Immature natural killer cell (primary cell): Measurements from ENCODE around the gene TMEM131. TPM values are rescaled to one million over a fixed set of nuclear protein-coding genes. Genes with fewer than 3 reads are reported as not detected.
A peak's percentile ranks its signal among the peaks of the same experiment; 100 is the strongest.
"Not testable (repeated sequence)": the region's sequence is repeated elsewhere in the genome, so short reads cannot be mapped to it uniquely, and the experiment has no call there.

Source experiments
- DNase-seq, 3 donors: peaks; one replicate each; pipeline ENCODE4 v3.0.0; 2022; ENCODE audit warnings: mixed read lengths in 1 of 3
- H3K27ac Mint-ChIP-seq, 6 donors: one replicate each; pipeline ENCODE4 v1.8.0; 2020; ENCODE audit warnings: mixed read lengths in 6 of 6, mild to moderate bottlenecking in 5 of 6, inconsistent platforms in 4 of 6, moderate library complexity in 3 of 6
- H3K27me3 Mint-ChIP-seq, 3 donors: one replicate each; pipeline ENCODE4 v1.8.0; 2020 to 2021; ENCODE audit warnings: low read depth in 3 of 3, mild to moderate bottlenecking in 3 of 3, mixed read lengths in 3 of 3, moderate library complexity in 3 of 3, inconsistent platforms in 1 of 3
- H3K36me3 Mint-ChIP-seq, 3 donors: one replicate each; pipeline ENCODE4 v1.8.0; 2020; ENCODE audit warnings: mixed read lengths in 3 of 3, inconsistent platforms in 2 of 3, mild to moderate bottlenecking in 2 of 3
- H3K4me1 Mint-ChIP-seq, 2 donors: one replicate each; pipeline ENCODE4 v1.8.0; 2020; ENCODE audit warnings: inconsistent platforms in 2 of 2, mild to moderate bottlenecking in 2 of 2, mixed read lengths in 2 of 2, moderate library complexity in 1 of 2
- H3K4me3 Mint-ChIP-seq, 5 donors: one replicate each; pipeline ENCODE4 v1.8.0; 2020; ENCODE audit warnings: mild to moderate bottlenecking in 5 of 5, mixed read lengths in 5 of 5, inconsistent platforms in 3 of 5, moderate library complexity in 3 of 5
- H3K9me3 Mint-ChIP-seq, 6 donors: one replicate each; pipeline ENCODE4 v1.8.0; 2020; ENCODE audit warnings: mild to moderate bottlenecking in 6 of 6, mixed read lengths in 6 of 6, inconsistent platforms in 4 of 6, moderate library complexity in 3 of 6
- polyA plus RNA-seq, 3 donors: library from polyadenylated mRNA; unstranded; fragments of 300-500 nt; fragmentation: Illumina TruSeq; gene quantifications; one replicate each; pipeline ENCODE4 v1.2.3, GENCODE V29; 2021

Gene TMEM131
- polyA plus RNA-seq, 3 donors from 2014 or later: 7.1 to 24.5 (median 8.3) TPM

DNA sequence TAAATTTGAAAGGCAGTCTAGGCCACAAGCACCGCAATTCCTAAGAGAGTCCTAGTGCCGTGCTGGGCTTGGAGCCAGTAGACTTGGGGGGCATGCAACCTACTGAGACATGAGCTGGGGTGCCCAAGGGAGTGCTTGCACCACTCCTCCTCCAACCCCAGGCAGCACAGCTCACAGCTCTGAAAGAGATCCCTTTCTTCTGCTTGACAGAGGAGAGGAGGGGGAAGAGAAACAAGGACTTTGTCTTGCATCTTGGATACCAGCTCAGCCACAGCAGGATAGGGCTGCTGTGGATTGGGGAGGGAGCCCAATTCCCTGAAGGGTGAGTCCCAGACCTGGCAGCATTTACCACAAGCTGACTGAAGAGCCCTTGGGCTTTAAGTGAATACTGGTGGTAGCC is 134.6 kb downstream of the TMEM131 start:
- DNase-seq: no peak
- Mint-ChIP-seq H3K36me3 (peaks cover 6 to 10% (median 7%) of the 10 kb centered on the region in 3 donors), H3K4me3 (no peak overlapping the region), H3K4me1 (peaks cover 4 to 11% of the 10 kb centered on the region in 2 donors), H3K27me3 (peaks cover 0 to 2% (median 0%) of the 10 kb centered on the region in 3 donors), H3K27ac (no peak overlapping the region), H3K9me3 (peaks cover 0 to 3% (median 0%) of the 10 kb centered on the region in 6 donors)

DNA sequence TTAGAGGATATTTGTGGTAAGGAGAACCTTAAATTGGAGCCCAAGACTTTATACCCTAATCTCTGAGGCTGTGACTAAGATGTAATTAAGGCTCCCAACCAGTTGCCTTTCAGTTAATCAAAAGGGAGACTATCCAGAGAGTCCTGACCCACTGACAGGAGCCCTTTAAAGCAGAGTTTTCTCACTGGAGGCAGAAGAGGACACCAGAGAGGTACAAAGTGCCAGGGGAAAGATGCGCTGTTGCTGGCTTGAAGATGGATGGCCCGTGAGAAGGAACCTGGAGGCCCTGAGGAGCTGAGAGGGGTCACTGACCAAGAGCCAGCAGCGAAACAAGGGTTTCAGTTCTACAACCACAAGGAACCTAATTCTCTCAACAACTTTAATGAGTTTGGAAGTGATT is 137.3 kb downstream of the TMEM131 start:
- H3K4me1 Mint-ChIP-seq: peaks cover 4% of the 10 kb centered on the region in 2 donors
- H3K27ac Mint-ChIP-seq: no peak overlapping the region
- no peak for DNase-seq
- peaks cover 0 to 3% (median 0%) of the 10 kb centered on the region in 6 donors for H3K9me3 Mint-ChIP-seq
- H3K4me3 Mint-ChIP-seq: no peak overlapping the region
- peaks cover 0 to 2% (median 0%) of the 10 kb centered on the region in 3 donors for H3K27me3 Mint-ChIP-seq
- peaks cover 6 to 13% (median 12%) of the 10 kb centered on the region in 3 donors for H3K36me3 Mint-ChIP-seq

DNA sequence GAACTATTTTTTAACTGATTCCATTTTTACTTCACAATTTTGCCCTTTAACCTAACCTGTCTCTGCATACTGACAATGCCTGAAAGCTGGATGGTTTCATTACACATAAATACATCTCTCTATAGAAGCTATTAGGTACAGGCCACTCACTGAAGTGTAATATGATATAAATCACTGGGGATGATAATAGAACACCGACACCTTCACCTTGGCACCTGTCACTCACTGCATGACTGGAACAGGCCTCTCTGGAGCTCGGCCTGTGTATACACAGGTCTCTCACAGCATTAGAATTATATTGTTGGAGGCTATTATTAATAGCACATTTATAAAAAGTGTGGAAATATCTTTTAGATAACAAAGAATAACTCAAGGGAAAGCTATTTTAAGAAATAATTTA is 138.2 kb downstream of the TMEM131 start:
- peaks cover 0 to 2% (median 0%) of the 10 kb centered on the region in 6 donors for H3K9me3 Mint-ChIP-seq
- no peak overlapping the region for H3K27ac Mint-ChIP-seq
- DNase-seq: no peak
- H3K4me1 Mint-ChIP-seq: peaks cover 3 to 4% of the 10 kb centered on the region in 2 donors
- peaks cover 6 to 17% (median 13%) of the 10 kb centered on the region in 3 donors for H3K36me3 Mint-ChIP-seq
- H3K27me3 Mint-ChIP-seq: peaks cover 0 to 2% (median 0%) of the 10 kb centered on the region in 3 donors
- no peak overlapping the region for H3K4me3 Mint-ChIP-seq

DNA sequence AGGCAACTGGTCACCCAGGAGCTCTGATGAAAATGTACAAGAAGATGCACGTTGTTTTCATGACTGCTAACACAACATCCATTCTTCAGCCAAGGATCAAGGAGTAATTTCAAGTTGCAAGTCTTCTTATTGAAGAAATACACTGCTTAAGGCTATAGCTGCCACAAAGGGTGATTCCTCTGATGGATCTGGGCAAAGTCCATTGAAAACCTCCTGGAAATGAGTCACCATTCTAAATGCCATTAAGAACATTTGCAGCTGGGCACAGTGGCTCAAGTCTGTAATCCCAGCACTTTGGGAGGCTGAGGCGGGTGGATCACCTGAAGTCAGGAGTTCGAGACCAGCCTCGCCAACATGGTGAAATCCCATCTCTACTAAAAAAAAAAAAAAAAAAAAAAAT is 142.7 kb downstream of the TMEM131 start:
- not testable (repeated sequence) for H3K9me3 Mint-ChIP-seq, H3K27me3 Mint-ChIP-seq, DNase-seq

DNA sequence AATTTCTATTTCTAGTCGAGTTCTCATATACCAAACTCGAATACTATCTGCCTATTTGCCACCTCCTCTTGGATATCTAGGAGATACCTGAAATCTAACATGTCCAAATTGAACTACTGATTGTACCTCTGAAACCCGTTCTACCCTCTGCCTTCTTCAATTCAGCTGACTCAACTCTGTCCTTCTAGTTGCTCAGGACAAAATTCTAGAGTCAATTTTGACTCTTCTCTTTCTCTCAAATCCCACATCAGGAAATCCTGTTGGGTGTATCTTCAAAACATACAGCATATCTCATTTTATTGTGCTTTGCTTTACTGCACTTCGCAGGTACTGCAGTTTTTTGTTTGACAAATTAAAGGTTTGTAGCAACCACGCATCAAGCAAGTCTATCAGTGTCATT is 144.6 kb downstream of the TMEM131 start:
- H3K27ac Mint-ChIP-seq: peak overlapping the region in 2 of 6 donors; percentile 6 to 66
- peaks cover 0 to 10% (median 7%) of the 10 kb centered on the region in 3 donors for H3K36me3 Mint-ChIP-seq
- no peak for DNase-seq
- peaks cover 29 to 49% of the 10 kb centered on the region in 2 donors for H3K4me1 Mint-ChIP-seq
- H3K9me3 Mint-ChIP-seq: no peaks in the 10 kb centered on the region
- peak overlapping the region in 1 of 5 donors; percentile 4 for H3K4me3 Mint-ChIP-seq
- no peaks in the 10 kb centered on the region for H3K27me3 Mint-ChIP-seq

More for the DNA sequence above, 142.7 kb downstream of the TMEM131 start:
- not testable (repeated sequence) for H3K4me3 Mint-ChIP-seq, H3K36me3 Mint-ChIP-seq, H3K27ac Mint-ChIP-seq
- peaks cover 26 to 38% of the 10 kb centered on the region in 2 donors for H3K4me1 Mint-ChIP-seq

DNA sequence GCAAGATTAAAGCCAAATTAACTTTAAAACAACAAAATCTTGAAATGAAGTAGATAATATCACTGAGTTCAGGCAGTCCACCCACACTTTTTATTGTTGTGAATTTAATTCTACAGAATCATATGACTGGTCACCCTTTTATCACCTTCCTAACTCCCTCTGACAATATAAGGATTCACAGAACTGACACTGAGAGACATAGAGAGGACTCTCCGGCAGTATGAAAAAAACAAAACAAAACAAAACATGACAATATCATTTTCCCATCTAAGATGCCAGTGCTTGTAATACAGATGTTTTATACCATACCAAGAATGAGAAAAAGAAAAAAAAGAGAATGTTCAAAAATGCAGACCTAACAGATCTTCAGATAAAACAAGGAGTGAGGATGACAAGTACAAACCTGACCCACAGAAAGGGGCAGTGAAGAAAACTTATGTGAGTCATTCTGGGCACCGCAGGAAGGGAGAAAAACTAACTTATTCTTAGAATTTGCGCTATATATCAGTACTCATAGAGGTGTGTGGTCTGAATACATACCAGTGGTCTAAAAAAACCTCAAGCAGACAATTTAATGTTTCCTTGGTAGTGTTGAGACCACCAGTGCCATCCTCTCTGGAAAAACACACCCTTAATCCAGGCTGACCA is 145.7 kb downstream of the TMEM131 start:
- H3K27ac Mint-ChIP-seq: peak overlapping the region in 3 of 6 donors; percentile 0 to 19 (median 6)
- H3K4me1 Mint-ChIP-seq: peaks cover 40 to 61% of the 10 kb centered on the region in 2 donors
- H3K36me3 Mint-ChIP-seq: peaks cover 0 to 10% (median 7%) of the 10 kb centered on the region in 3 donors
- no peaks in the 10 kb centered on the region for H3K27me3 Mint-ChIP-seq
- peak overlapping the region in 3 of 5 donors; percentile 7 to 39 (median 16) for H3K4me3 Mint-ChIP-seq
- no peaks in the 10 kb centered on the region for H3K9me3 Mint-ChIP-seq
- no peak for DNase-seq

DNA sequence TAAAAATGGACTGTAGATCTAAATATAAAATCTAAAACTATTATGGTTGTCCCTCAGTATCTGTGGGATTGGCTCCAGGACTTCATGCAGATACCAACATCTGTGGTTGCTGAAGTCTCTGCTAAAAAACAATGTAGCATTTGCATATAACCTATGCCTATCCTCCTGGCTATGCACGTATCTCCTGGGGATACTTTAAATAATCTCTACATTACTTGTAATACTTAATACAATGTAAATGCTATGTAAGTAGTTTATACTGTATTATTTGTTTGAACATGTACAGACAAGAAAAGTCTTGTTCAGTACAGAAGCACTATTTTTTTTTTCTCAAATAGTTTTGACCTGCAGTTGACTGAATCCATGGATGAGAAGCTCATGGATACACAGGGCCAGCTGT is 147.4 kb downstream of the TMEM131 start:
- no peaks in the 10 kb centered on the region for H3K27me3 Mint-ChIP-seq
- no peak for DNase-seq
- peak overlapping the region in 1 of 6 donors; percentile 52 for H3K27ac Mint-ChIP-seq
- H3K9me3 Mint-ChIP-seq: no peaks in the 10 kb centered on the region
- peaks cover 0 to 6% (median 0%) of the 10 kb centered on the region in 3 donors for H3K36me3 Mint-ChIP-seq
- peaks cover 45 to 70% of the 10 kb centered on the region in 2 donors for H3K4me1 Mint-ChIP-seq
- no peak overlapping the region for H3K4me3 Mint-ChIP-seq

DNA sequence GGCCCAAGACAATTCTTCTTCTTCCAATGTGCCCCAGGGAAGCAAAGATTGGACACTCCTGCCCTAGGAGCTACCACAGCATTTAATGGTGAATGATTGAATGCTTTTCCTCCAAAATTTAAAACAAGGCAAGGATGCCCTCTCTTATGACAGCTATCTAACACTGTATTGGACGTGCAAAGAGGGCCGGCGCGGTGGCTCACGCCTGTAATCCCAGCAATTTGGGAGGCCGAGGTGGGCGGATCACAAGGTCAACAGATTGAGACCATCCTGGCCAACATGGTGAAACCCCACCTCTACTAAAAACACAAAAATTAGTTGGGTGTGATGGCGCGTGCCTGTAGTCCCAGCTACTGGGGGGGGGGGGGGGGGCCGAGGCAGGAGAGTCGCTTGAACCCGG is 149.0 kb downstream of the TMEM131 start:
- not testable (repeated sequence) for H3K27me3 Mint-ChIP-seq
- H3K4me1 Mint-ChIP-seq: peaks cover 45 to 78% of the 10 kb centered on the region in 2 donors

DNA sequence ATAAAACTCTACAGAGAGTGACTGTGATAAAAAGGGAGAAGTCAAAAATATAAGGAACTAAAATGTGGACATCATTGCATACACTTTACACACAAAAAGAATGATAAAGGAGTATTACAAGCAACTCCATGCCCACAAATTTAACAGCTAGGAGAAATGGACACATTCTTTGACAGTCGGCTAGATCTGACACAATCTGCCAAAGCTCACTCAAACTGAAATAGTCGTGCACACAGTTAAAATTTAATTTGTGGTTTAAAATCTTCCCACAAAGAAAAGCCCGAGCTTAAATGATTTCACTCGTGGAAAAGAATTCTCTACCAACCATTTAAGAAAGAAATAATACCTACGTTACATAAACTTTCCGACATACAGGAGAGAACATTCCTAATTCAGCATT is 149.9 kb downstream of the TMEM131 start:
- H3K4me1 Mint-ChIP-seq: peaks cover 37 to 69% of the 10 kb centered on the region in 2 donors
- no peaks in the 10 kb centered on the region for H3K9me3 Mint-ChIP-seq
- peaks cover 0 to 1% (median 0%) of the 10 kb centered on the region in 3 donors for H3K27me3 Mint-ChIP-seq
- H3K36me3 Mint-ChIP-seq: peaks cover 3 to 6% (median 3%) of the 10 kb centered on the region in 3 donors
- H3K27ac Mint-ChIP-seq: no peak overlapping the region
- no peak for DNase-seq
- no peak overlapping the region for H3K4me3 Mint-ChIP-seq

More for the DNA sequence above, 149.0 kb downstream of the TMEM131 start:
- not testable (repeated sequence) for H3K27ac Mint-ChIP-seq, H3K36me3 Mint-ChIP-seq, H3K9me3 Mint-ChIP-seq, DNase-seq, H3K4me3 Mint-ChIP-seq

DNA sequence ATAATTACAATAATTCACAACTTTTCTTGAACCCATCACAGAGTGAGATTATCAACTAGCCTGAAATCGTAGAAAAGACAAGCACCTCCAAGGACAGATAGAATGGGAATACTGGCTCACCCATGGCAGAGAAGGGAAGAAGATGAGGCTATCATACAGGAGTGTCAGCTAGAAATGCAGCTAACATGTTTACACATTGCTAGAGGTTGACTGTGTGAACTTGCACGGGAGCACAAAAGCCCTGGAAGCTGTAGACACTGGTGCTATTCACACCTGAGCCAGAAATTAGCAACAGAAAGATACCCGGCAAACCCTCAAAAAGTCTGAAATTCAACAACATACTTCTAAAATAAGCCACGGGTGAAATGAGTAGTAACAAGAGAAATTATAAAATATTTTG is 150.6 kb downstream of the TMEM131 start:
- peaks cover 6 to 13% (median 10%) of the 10 kb centered on the region in 3 donors for H3K36me3 Mint-ChIP-seq

DNA sequence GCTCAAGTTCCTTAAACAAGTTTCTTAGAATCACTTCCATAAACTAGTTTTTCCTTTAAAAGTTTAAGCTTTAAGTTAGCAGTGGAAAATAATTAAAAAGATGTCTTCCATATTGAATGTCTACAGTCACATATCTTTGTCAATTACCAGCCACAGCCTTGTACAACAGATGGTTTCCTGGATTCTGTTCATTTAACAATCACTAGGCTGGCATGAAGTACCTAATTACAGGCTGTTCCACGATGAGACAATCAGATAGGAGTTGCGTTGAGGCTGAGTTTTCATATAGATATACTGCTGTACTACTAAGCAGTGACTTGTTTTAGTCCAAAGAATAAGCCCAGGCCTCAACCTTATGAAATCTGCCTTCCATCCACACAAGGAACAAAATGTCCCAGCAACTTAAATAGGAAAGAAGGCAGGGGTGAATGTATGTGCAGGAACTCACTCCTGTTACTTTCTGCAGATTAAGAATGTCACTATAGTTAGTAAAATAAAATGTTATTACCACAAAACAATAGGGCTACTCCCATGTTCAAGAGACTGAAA is 151.4 kb downstream of the TMEM131 start:
- Mint-ChIP-seq H3K4me1 (peaks cover 28 to 55% of the 10 kb centered on the region in 2 donors), H3K36me3 (peaks cover 11 to 20% (median 17%) of the 10 kb centered on the region in 3 donors), H3K27ac (no peak overlapping the region), H3K27me3 (peaks cover 0 to 2% (median 0%) of the 10 kb centered on the region in 3 donors), H3K4me3 (no peak overlapping the region), H3K9me3 (no peaks in the 10 kb centered on the region)
- DNase-seq: no peak

More for the DNA sequence above, 150.6 kb downstream of the TMEM131 start:
- H3K27ac Mint-ChIP-seq: no peak overlapping the region
- peaks cover 33 to 62% of the 10 kb centered on the region in 2 donors for H3K4me1 Mint-ChIP-seq
- peak overlapping the region in 2 of 5 donors; percentile 10 to 36 for H3K4me3 Mint-ChIP-seq
- H3K27me3 Mint-ChIP-seq: peaks cover 0 to 2% (median 0%) of the 10 kb centered on the region in 3 donors
- no peaks in the 10 kb centered on the region for H3K9me3 Mint-ChIP-seq
- DNase-seq: no peak

DNA sequence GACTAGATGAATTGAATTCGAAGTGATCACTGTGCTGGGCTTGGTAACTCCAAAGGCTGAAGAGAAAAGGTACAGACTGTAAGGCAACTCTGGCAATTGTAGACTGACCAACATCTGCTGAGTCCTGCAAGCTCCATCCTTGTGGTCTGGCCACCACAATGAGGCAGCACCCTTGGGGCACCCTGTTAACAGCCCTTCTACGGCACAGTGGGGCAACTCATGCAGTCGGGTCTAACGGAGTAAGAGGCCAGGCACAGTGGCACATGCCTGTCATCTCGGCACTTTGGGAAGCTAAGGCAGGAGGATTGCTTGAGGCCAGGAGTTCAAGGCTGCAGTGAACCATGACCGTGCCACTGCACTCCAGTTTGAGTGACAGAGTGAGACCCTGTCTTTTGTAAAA is 155.6 kb downstream of the TMEM131 start:
- DNase-seq: no peak
- Mint-ChIP-seq H3K27ac (no peak overlapping the region), H3K36me3 (peaks cover 15 to 32% (median 20%) of the 10 kb centered on the region in 3 donors), H3K27me3 (peaks cover 0 to 2% (median 0%) of the 10 kb centered on the region in 3 donors), H3K4me1 (peaks cover 12 to 28% of the 10 kb centered on the region in 2 donors), H3K4me3 (no peak overlapping the region), H3K9me3 (no peaks in the 10 kb centered on the region)

DNA sequence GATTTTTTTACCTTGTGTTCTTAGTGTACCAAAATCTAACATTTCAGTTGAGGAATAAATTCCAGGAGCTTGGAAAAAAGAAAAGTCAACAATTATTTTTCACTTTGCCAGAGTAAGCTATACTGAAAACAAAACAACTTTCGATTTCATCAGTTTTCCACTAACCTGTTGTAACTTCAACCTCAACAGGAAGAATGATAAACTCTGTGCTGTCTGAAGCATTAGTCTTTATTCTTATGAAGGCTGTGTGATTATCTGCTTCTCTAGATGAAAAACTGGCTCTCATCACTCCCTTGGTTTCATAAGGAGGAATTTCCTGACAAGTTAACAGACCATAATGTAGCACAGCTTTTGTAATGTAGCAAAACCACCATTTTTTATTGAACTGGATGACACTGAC is 161.1 kb downstream of the TMEM131 start:
- no peak for DNase-seq
- H3K27me3 Mint-ChIP-seq: peaks cover 0 to 1% (median 0%) of the 10 kb centered on the region in 3 donors
- H3K27ac Mint-ChIP-seq: peak overlapping the region in 4 of 6 donors; percentile 27 to 74 (median 54)
- H3K4me1 Mint-ChIP-seq: peaks cover 12 to 15% of the 10 kb centered on the region in 2 donors
- no peaks in the 10 kb centered on the region for H3K9me3 Mint-ChIP-seq
- H3K36me3 Mint-ChIP-seq: peaks cover 11 to 26% (median 11%) of the 10 kb centered on the region in 3 donors
- H3K4me3 Mint-ChIP-seq: peak overlapping the region in 2 of 5 donors; percentile 18 to 27

DNA sequence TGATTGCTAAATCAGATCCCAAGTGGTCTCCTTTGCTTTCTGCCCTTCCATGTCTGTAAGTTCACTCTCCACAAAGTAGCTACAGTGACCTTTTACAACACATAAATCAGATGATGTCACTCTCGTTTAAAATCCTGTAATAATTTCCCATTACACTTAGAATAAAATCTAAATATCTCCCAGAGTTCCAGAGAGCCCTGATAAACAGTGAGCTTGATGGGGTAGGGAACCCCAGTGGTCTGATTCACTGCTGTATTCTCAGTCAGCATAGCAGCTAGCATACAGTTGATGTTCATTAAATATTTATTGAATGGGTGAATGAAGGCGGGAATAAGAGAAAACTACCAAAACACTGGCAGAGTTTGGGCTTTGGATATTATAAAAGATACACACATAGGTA is 164.6 kb downstream of the TMEM131 start:
- Mint-ChIP-seq H3K4me3 (no peak overlapping the region), H3K4me1 (peaks cover 17 to 20% of the 10 kb centered on the region in 2 donors), H3K9me3 (no peaks in the 10 kb centered on the region), H3K27me3 (peaks cover 0 to 1% (median 0%) of the 10 kb centered on the region in 3 donors), H3K27ac (no peak overlapping the region), H3K36me3 (peaks cover 13 to 15% (median 14%) of the 10 kb centered on the region in 3 donors)
- DNase-seq: no peak
